Fibroblast of lung (primary cell): ENCODE data around the gene TRPC4AP. TPM values are rescaled to one million over a fixed set of nuclear protein-coding genes. Genes with fewer than 3 reads are reported as not detected.

Source experiments
- DNase-seq, 2 donors: peaks; one replicate each; pipeline versions ENCODE4 v3.0.0 to v3.0.0-alpha.2; 2010; ENCODE audit warnings: low read depth in 2 of 2
- H2AFZ ChIP-seq: 2 replicates; pipeline ENCODE4 v1.5.1; 2012; ENCODE audit warnings: low read length, control low read depth, inconsistent platforms
- H3K27ac ChIP-seq: 2 replicates; pipeline ENCODE4 v1.5.1; 2011; ENCODE audit warnings: low read length, control low read depth; ENCODE audit not compliant: insufficient read depth
- H3K27me3 ChIP-seq: 2 replicates; pipeline ENCODE4 v1.5.1; 2011; ENCODE audit warnings: mild to moderate bottlenecking, low read length; ENCODE audit not compliant: control insufficient read depth, insufficient read depth
- H3K36me3 ChIP-seq: 2 replicates; pipeline ENCODE4 v1.5.1; 2011; ENCODE audit warnings: low read length; ENCODE audit not compliant: control insufficient read depth, insufficient read depth
- H3K4me1 ChIP-seq: 2 replicates; pipeline ENCODE4 v1.5.1; 2011; ENCODE audit warnings: low read length; ENCODE audit not compliant: control insufficient read depth, insufficient read depth; ENCODE audit errors: extremely low read depth
- H3K4me2 ChIP-seq: 2 replicates; pipeline ENCODE4 v1.5.1; 2011; ENCODE audit warnings: low read length, control low read depth; ENCODE audit not compliant: insufficient read depth; ENCODE audit errors: extremely low read depth
- H3K4me3 ChIP-seq, 4 experiments: fragments of 200-600 bp in 1 of 4; sonication (generic) in 1 of 4; replicated peaks in 1 of 4; 2 replicates each; pipeline ENCODE4 v1.5.1; 2011 to 2016; ENCODE audit warnings: low read length in 4 of 4, low read depth in 3 of 4, mild to moderate bottlenecking in 3 of 4, control low read depth in 2 of 4, inconsistent platforms in 1 of 4, mixed read lengths in 1 of 4; ENCODE audit not compliant: insufficient read depth in 1 of 4; ENCODE audit errors: control extremely low read depth in 1 of 4
- H3K79me2 ChIP-seq: 2 replicates; pipeline ENCODE4 v1.5.1; 2012; ENCODE audit warnings: mild to moderate bottlenecking, low read length, inconsistent platforms; ENCODE audit not compliant: control insufficient read depth, insufficient read depth
- H3K9ac ChIP-seq: 2 replicates; pipeline ENCODE4 v1.5.1; 2011; ENCODE audit warnings: mild to moderate bottlenecking, low read length, control low read depth; ENCODE audit not compliant: insufficient read depth
- H3K9me3 ChIP-seq: 2 replicates; pipeline ENCODE4 v1.5.1; 2012; ENCODE audit warnings: low read depth, low read length; ENCODE audit not compliant: control insufficient read depth, insufficient read depth
- H4K20me1 ChIP-seq: 2 replicates; pipeline ENCODE4 v1.5.1; 2011; ENCODE audit warnings: low read length; ENCODE audit not compliant: control insufficient read depth, insufficient read depth; ENCODE audit errors: extremely low read depth
- CTCF ChIP-seq, 2 donors: IDR thresholded peaks in 1 of 2; conservative IDR thresholded peaks in 1 of 2; 1 replicate in 1 of 2; 2 replicates in 1 of 2; pipeline ENCODE4 v1.5.1; 2011 to 2012; ENCODE audit warnings: low read length in 2 of 2, control low read depth in 1 of 2, inconsistent platforms in 1 of 2, low read depth in 1 of 2, mild to moderate bottlenecking in 1 of 2
- EZH2 ChIP-seq: IDR thresholded peaks from 2 replicates; pipeline ENCODE4 v1.5.1; 2012; ENCODE audit warnings: low read length, control low read depth, mild to moderate bottlenecking; ENCODE audit errors: missing control alignments
- polyA plus RNA-seq, 2 donors: library from polyadenylated mRNA; depleted of rRNA in 1 of 2; stranded (reverse) in 1 of 2; unstranded in 1 of 2; fragments of >200 nt; gene quantifications; 2 replicates each; pipeline ENCODE4 v1.2.1, GENCODE V29; 2011 to 2012; ENCODE audit warnings: missing spikeins in 1 of 2
- total RNA-seq: library from RNA; depleted of rRNA; stranded (reverse); fragments of >200 nt; gene quantifications from 2 replicates; pipeline ENCODE4 v1.2.1, GENCODE V29; 2014

TRPC4AP gene
- total and polyA plus RNA-seq, 2 donors (not counting 1 experiment from before 2014, with no cell fraction given), result 63.1 to 89.7 TPM

DNA sequence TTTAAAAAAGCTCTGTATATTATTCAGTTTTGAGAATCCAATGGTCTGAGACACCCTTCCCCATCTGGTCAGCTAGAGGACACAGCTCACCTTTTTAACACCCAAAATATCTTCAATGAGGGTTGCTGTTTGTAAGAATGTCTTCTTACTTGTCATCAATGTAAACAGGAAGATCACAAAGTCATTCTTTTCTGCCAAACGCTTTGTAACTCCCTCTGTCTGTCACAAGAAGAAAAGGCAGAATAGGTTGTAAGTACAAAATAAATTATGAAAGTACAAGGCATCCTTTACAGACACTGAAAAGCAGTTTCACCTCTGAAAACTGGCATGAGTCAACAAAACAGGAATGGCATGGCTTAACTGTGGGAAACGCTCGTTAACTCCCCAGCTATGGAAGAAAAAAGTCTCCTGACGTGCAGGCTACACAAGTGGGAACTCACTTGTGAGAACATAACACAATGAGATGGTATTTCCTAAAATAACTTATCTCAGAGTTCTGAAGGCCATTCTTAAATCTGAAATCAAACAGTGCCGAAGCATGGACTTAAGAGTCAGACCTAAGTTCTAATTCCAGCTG is 42.7 kb downstream of the TRPC4AP start:
- Histone ChIP-seq H3K79me2 (no peaks in the 10 kb centered on the region), H3K4me2 (no peak overlapping the region), H3K4me1 (no peaks in the 10 kb centered on the region), H3K27ac (no peak overlapping the region), H4K20me1 (no peaks in the 10 kb centered on the region), H3K4me3 (no peak overlapping the region), H2AFZ (no peak overlapping the region), H3K9ac (no peak overlapping the region), H3K36me3 (peaks cover 9% of the 10 kb centered on the region), H3K27me3 (no peaks in the 10 kb centered on the region), H3K9me3 (no peaks in the 10 kb centered on the region)
- peak in 1 of 2 donors; percentile 42 for DNase-seq
- TF ChIP-seq CTCF (conservative IDR thresholded peaks at IDR 0.05 in 1 of 2, IDR thresholded peaks at IDR 0.05 in 1 of 2; ENCODE audit: low read depth in 1 of 2, low read length in 2 of 2) (no peak), EZH2 (no peak)

DNA sequence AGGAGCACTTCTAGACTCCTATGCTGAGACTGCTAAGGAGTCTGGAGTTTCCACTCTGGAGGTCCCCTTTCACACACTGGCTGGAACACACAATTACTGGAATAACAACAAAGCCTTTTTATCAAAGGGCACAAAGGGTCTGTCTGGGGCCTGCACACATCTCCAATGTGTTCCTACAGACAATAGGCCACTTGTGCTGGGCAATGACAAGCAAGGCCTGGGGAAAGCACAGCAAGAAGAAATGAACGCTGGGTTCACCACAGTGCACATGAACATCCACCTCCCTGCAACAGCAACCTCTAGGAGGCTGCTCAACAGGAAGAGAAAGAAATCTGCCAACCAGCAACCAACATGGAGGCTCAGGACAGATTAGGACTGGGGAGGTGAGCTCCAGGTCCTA is 43.9 kb downstream of the TRPC4AP start:
- H4K20me1 ChIP-seq, result no peaks in the 10 kb centered on the region
- no peak for DNase-seq
- H3K4me1 ChIP-seq, result no peaks in the 10 kb centered on the region
- no peaks in the 10 kb centered on the region for H3K27me3 ChIP-seq
- TF ChIP-seq EZH2 (no peak), CTCF (conservative IDR thresholded peaks at IDR 0.05 in 1 of 2, IDR thresholded peaks at IDR 0.05 in 1 of 2; ENCODE audit: low read depth in 1 of 2, low read length in 2 of 2) (no peak)
- no peak overlapping the region for H3K9ac ChIP-seq
- H3K9me3 ChIP-seq, result no peaks in the 10 kb centered on the region
- no peaks in the 10 kb centered on the region for H3K79me2 ChIP-seq
- no peak overlapping the region for H3K27ac ChIP-seq
- no peak overlapping the region for H3K4me2 ChIP-seq
- no peak overlapping the region for H3K4me3 ChIP-seq
- no peak overlapping the region for H2AFZ ChIP-seq
- H3K36me3 ChIP-seq, result peaks cover 9% of the 10 kb centered on the region

- H3K4me3 ChIP-seq, result no peak overlapping the region
- TF ChIP-seq EZH2, result no peak
- no peak for TF ChIP-seq CTCF (conservative IDR thresholded peaks at IDR 0.05 in 1 of 2, IDR thresholded peaks at IDR 0.05 in 1 of 2; ENCODE audit: low read depth in 1 of 2, low read length in 2 of 2)
- H3K36me3 ChIP-seq, result peaks cover 4% of the 10 kb centered on the region
- no peak overlapping the region for H3K27ac ChIP-seq
- no peaks in the 10 kb centered on the region for H4K20me1 ChIP-seq
- H3K4me1 ChIP-seq, result no peaks in the 10 kb centered on the region
- H3K79me2 ChIP-seq, result no peaks in the 10 kb centered on the region
- H3K4me2 ChIP-seq, result no peak overlapping the region
- H3K27me3 ChIP-seq, result no peaks in the 10 kb centered on the region
- H2AFZ ChIP-seq, result no peak overlapping the region
- H3K9me3 ChIP-seq, result no peaks in the 10 kb centered on the region
- no peak overlapping the region for H3K9ac ChIP-seq
- no peak for DNase-seq
Measured at GRCh38 chr20:35042268-35042667, 50.3 kb downstream of the TRPC4AP start.
